Neutrophil (primary cell): Measurements from ENCODE around the gene OTOS.

Experiments used
- H3K27ac ChIP-seq: fragments of 200-600 bp; sonication (generic); 2 replicates; pipeline ENCODE4 v1.5.1; 2016; ENCODE audit warnings: mild to moderate bottlenecking, moderate library complexity
- H3K27me3 ChIP-seq: fragments of 200-600 bp; sonication (generic); 2 replicates; pipeline ENCODE4 v1.6.0; 2016; ENCODE audit warnings: mild to moderate bottlenecking
- H3K36me3 ChIP-seq: fragments of 200-600 bp; sonication (generic); 2 replicates; pipeline ENCODE4 v1.5.1; 2017
- H3K4me1 ChIP-seq, 2 experiments: fragments of 200-600 bp in 1 of 2; sonication (generic) in 1 of 2; 1 replicate in 1 of 2; 2 replicates in 1 of 2; pipeline versions ENCODE4 v1.5.1 to v1.6.1; 2013 to 2016; ENCODE audit warnings: low read depth in 1 of 2, low read length in 1 of 2, mild to moderate bottlenecking in 1 of 2, moderate library complexity in 1 of 2; ENCODE audit not compliant: control insufficient read depth in 1 of 2, insufficient read depth in 1 of 2
- H3K4me3 ChIP-seq, 2 experiments: fragments of 200-600 bp in 1 of 2; sonication (generic) in 1 of 2; 1 replicate in 1 of 2; 2 replicates in 1 of 2; pipeline ENCODE4 v1.5.1; 2013 to 2016; ENCODE audit warnings: low read depth in 1 of 2, low read length in 1 of 2, mild to moderate bottlenecking in 1 of 2, moderate library complexity in 1 of 2
- H3K9me3 ChIP-seq: fragments of 200-600 bp; sonication (generic); 2 replicates; pipeline ENCODE4 v1.5.1; 2016
- CTCF ChIP-seq: fragments of 200-600 bp; sonication (generic); IDR thresholded peaks from 2 replicates; pipeline ENCODE4 v1.5.1; 2016; ENCODE audit warnings: antibody characterized with exemption

Gene OTOS

GRCh38 chr2:240121675-240122074 is 18.8 kb downstream of the OTOS start:
- Histone ChIP-seq H3K36me3 (peaks cover 7% of the 10 kb centered on the region), H3K9me3 (no peaks in the 10 kb centered on the region), H3K4me1 (no peaks in the 10 kb centered on the region), H3K4me3 (no peak overlapping the region), H3K27ac (no peak overlapping the region), H3K27me3 (peaks cover 22% of the 10 kb centered on the region)
- TF ChIP-seq CTCF = no peak

- no peak overlapping the region for H3K4me3 ChIP-seq
- H3K9me3 ChIP-seq = no peaks in the 10 kb centered on the region
- no peak for TF ChIP-seq CTCF
- peaks cover 5% of the 10 kb centered on the region for H3K36me3 ChIP-seq
- H3K27ac ChIP-seq = no peak overlapping the region
- no peaks in the 10 kb centered on the region for H3K4me1 ChIP-seq
- H3K27me3 ChIP-seq = peaks cover 26% of the 10 kb centered on the region
Measured at GRCh38 chr2:240121190-240121589, 19.3 kb downstream of the OTOS start.

DNA sequence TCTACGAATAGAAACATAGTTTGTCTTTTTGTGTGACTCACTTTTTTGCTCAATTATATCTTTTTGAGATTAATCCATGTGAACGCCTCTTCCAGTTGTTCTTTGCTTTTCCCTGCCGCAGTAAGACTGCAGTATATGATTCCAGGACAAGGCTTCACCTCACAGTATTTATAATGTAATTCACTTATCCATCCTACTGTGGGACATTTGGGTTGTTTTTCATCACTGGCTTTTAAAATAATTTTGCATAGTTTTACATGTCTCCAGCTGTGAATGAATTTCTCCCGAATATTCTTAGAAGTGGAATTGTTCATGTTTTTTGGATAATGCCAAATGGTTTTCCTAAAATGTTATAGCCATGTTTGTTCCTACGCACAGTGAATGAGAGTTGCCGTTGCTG is 26.2 kb downstream of the OTOS start:
- no peak overlapping the region for H3K4me3 ChIP-seq
- TF ChIP-seq CTCF = no peak

GRCh38 chr2:240112914-240113690 is 27.4 kb downstream of the OTOS start:
- Histone ChIP-seq H3K27ac (no peak overlapping the region), H3K27me3 (peaks cover 55% of the 10 kb centered on the region), H3K9me3 (no peaks in the 10 kb centered on the region), H3K36me3 (no peaks in the 10 kb centered on the region), H3K4me1 (no peaks in the 10 kb centered on the region), H3K4me3 (no peak overlapping the region)
- TF ChIP-seq CTCF = no peak

More for the DNA sequence above, 26.2 kb downstream of the OTOS start:
- H3K4me1 ChIP-seq = no peaks in the 10 kb centered on the region
- H3K36me3 ChIP-seq = no peaks in the 10 kb centered on the region
- no peak overlapping the region for H3K27ac ChIP-seq
- H3K27me3 ChIP-seq = peaks cover 56% of the 10 kb centered on the region
- H3K9me3 ChIP-seq = no peaks in the 10 kb centered on the region

- H3K4me1 ChIP-seq = no peaks in the 10 kb centered on the region
- H3K27ac ChIP-seq = no peak overlapping the region
- H3K9me3 ChIP-seq = no peaks in the 10 kb centered on the region
- peaks cover 42% of the 10 kb centered on the region for H3K27me3 ChIP-seq
- TF ChIP-seq CTCF = no peak
- no peaks in the 10 kb centered on the region for H3K36me3 ChIP-seq
- H3K4me3 ChIP-seq = no peak overlapping the region
Measured at GRCh38 chr2:240111253-240111652, 29.2 kb downstream of the OTOS start.
